HG02588 (cell line): ENCODE data around the gene CPNE8.

Source experiments
- ATAC-seq: cut with Tn5 transposase; IDR thresholded peaks from one replicate; pipeline ENCODE4 v1.9.1; 2021; ENCODE audit warnings: mild to moderate bottlenecking, moderate library complexity; ENCODE audit not compliant: unreplicated experiment

The CPNE8 gene

GRCh38 chr12:38653650-38654049, 251.7 kb downstream of the CPNE8 start:
- no peak for ATAC-seq

GRCh38 chr12:38648813-38649212, 256.6 kb downstream of the CPNE8 start:
- ATAC-seq: no peak

DNA sequence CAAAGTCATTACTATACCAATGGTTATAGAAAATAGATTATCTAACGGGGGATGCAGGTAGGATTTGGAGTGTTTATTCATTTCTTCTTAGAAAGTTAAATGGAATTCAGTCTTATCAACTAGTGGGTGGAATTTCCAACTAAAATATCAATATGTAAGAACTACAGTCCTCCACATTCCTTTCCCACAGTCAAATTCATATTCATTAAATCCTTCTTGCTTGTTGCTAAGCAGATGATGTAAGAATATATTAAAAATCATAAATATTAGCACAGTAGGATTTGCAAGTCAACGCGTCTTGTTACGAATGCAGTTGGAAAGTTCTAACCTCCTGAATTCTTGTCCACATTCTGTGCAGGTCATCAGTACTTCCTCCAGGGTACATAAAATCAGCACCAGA, 259.2 kb downstream of the CPNE8 start:
- no peak for ATAC-seq

- no peak for ATAC-seq
Measured at GRCh38 chr12:38639625-38640024, 265.8 kb downstream of the CPNE8 start.

GRCh38 chr12:38638401-38638800, 267.0 kb downstream of the CPNE8 start:
- no peak for ATAC-seq

- no peak for ATAC-seq
Measured at GRCh38 chr12:38633511-38633910, 271.9 kb downstream of the CPNE8 start.

GRCh38 chr12:38629064-38629463, 276.3 kb downstream of the CPNE8 start:
- ATAC-seq: no peak

- no peak for ATAC-seq
Measured at GRCh38 chr12:38628288-38628687, 277.1 kb downstream of the CPNE8 start.

DNA sequence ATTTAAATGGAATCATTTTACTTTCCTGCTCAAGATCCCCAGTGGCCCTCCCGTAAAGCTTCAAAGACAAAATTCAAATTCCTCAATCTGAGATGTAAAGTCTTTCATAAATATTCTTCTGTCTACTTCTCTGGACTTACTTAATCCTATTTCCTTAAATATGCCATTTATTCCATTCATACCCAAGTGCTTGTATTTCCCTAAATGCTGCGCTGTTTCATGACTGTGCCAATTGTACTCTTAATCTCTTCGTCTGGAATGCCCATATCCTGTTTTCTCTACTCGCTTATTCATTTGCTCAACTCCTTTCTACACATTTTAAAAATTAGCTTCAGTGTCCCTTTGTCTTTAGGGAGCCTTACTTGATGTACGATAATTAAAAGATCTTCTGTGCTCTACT, 280.1 kb downstream of the CPNE8 start:
- ATAC-seq: no peak

DNA sequence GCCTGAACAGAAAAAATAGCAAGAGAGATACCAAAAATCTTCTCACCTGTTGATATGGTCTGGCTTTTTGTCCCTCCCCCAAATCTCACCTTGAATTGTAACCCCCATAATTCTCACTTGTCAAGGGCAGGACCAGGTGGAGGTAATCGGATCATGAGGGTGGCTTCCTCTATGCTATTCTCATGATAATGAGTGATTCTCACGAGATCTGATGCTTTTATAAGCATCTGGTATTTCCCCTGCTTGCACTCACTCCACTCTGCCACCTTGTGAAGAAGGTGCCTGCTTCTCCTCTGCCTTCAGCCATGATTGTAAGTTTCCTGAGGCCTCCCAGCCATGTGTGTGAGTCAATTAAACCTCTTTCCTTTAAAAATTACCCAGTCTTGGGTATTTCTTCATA, 291.2 kb downstream of the CPNE8 start:
- ATAC-seq: no peak

GRCh38 chr12:38610808-38611350, 294.5 kb downstream of the CPNE8 start:
- ATAC-seq: no peak

DNA sequence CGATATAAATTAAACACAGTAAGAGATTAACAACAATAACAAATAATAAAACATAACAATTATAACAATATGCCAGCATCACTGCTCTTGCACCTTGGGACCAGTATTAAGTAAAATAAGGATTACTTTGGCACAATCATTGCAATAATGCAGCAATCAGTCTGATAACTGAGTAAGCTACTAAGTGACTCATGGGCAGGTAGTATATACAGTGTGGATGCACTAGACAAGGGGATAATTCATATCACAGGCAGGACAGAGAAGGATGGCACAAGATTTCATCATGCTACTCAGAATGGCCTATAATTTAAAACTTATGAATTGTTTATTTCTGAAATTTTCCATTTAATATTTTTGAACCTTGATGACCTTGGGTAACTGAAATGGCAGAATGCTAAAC, 298.1 kb downstream of the CPNE8 start:
- no peak for ATAC-seq
